ENCODE measurements around the gene TSC22D4.

Gene TSC22D4

GRCh38 chr7:100429637-100430492 is 49.1 kb downstream of the TSC22D4 start, which contains the start of gene MEPCE (continued):
- TF ChIP-seq RBAK (tag by site-specific recombination; IDR thresholded peaks at IDR 0.05): no peak
- TF ChIP-seq ZNF513 (tag by site-specific recombination; IDR thresholded peaks at IDR 0.05): no peak
- TF ChIP-seq ZNF350 (tag by site-specific recombination; IDR thresholded peaks at IDR 0.05): no peak
- TF ChIP-seq, protein P1, sequence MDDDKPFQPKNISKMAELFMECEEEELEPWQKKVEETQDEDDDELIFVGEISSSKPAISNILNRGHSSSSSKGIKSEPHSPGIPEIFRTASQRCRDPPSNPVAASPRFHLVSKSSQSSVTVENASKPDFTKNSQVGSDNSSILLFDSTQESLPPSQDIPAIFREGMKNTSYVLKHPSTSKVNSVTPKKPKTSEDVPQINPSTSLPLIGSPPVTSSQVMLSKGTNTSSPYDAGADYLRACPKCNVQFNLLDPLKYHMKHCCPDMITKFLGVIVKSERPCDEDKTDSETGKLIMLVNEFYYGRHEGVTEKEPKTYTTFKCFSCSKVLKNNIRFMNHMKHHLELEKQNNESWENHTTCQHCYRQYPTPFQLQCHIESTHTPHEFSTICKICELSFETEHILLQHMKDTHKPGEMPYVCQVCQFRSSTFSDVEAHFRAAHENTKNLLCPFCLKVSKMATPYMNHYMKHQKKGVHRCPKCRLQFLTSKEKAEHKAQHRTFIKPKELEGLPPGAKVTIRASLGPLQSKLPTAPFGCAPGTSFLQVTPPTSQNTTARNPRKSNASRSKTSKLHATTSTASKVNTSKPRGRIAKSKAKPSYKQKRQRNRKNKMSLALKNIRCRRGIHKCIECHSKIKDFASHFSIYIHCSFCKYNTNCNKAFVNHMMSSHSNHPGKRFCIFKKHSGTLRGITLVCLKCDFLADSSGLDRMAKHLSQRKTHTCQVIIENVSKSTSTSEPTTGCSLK (tag by site-specific recombination; IDR thresholded peaks at IDR 0.05): no peak
- TF ChIP-seq ZSCAN30 (tag by site-specific recombination; IDR thresholded peaks at IDR 0.05): 0 out of 2 replicates have a peak, but pooled peaks have one; percentile 54
- peak; percentile 98 for TF ChIP-seq GLIS1 (tag by site-specific recombination; IDR thresholded peaks at IDR 0.05)
- TF ChIP-seq KLF1 (tag by site-specific recombination; IDR thresholded peaks at IDR 0.05): no peak
- TF ChIP-seq ZNF521 (tag by site-specific recombination; IDR thresholded peaks at IDR 0.05): no peak
- TF ChIP-seq ZNF394 (tag by site-specific recombination; IDR thresholded peaks at IDR 0.05; ENCODE audit: borderline replicate concordance): no peak
- TF ChIP-seq ZNF596 (tag by site-specific recombination; IDR thresholded peaks at IDR 0.05): 0 out of 2 replicates have a peak, but pooled peaks have one; percentile 40
- peak; percentile 65 for TF ChIP-seq EGR2 (tag by site-specific recombination; IDR thresholded peaks at IDR 0.05; ENCODE audit: low read depth)
- no peak for TF ChIP-seq ZNF654 (tag by site-specific recombination; IDR thresholded peaks at IDR 0.05; ENCODE audit: low read depth)
- TF ChIP-seq ZNF692 (tag by site-specific recombination; IDR thresholded peaks at IDR 0.05): peak; percentile 46
- TF ChIP-seq ZBTB11 (tag by site-specific recombination; conservative IDR thresholded peaks at IDR 0.05; ENCODE audit: low read depth): peak; percentile 27; the same call in 1 of the 2 replicates
- TF ChIP-seq ZNF184 (tag by site-specific recombination; IDR thresholded peaks at IDR 0.05): 0 out of 2 replicates have a peak, but pooled peaks have one; percentile 36
- TF ChIP-seq SCRT1 (tag by site-specific recombination; IDR thresholded peaks at IDR 0.05; ENCODE audit: borderline replicate concordance): no peak
- 0 out of 2 replicates have a peak, but pooled peaks have one; percentile 46 for TF ChIP-seq MZF1 (tag by site-specific recombination; IDR thresholded peaks at IDR 0.05; ENCODE audit: borderline replicate concordance)
- TF ChIP-seq REPIN1 (tag by site-specific recombination; IDR thresholded peaks at IDR 0.05; ENCODE audit: low read depth): no peak
- TF ChIP-seq, protein P2, sequence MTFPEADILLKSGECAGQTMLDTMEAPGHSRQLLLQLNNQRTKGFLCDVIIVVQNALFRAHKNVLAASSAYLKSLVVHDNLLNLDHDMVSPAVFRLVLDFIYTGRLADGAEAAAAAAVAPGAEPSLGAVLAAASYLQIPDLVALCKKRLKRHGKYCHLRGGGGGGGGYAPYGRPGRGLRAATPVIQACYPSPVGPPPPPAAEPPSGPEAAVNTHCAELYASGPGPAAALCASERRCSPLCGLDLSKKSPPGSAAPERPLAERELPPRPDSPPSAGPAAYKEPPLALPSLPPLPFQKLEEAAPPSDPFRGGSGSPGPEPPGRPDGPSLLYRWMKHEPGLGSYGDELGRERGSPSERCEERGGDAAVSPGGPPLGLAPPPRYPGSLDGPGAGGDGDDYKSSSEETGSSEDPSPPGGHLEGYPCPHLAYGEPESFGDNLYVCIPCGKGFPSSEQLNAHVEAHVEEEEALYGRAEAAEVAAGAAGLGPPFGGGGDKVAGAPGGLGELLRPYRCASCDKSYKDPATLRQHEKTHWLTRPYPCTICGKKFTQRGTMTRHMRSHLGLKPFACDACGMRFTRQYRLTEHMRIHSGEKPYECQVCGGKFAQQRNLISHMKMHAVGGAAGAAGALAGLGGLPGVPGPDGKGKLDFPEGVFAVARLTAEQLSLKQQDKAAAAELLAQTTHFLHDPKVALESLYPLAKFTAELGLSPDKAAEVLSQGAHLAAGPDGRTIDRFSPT (tag by site-specific recombination; IDR thresholded peaks at IDR 0.05): no peak
- 0 out of 2 replicates have a peak, but pooled peaks have one; percentile 1 for TF ChIP-seq ZFP37 (tag by site-specific recombination; IDR thresholded peaks at IDR 0.05)
- peak; percentile 43; the same call in 1 of the 2 replicates for TF ChIP-seq KLF16 (tag by site-specific recombination; IDR thresholded peaks at IDR 0.05)
- peak; percentile 28; the same call in 1 of the 2 replicates for TF ChIP-seq ZNF76 (tag by site-specific recombination; IDR thresholded peaks at IDR 0.05; ENCODE audit: borderline replicate concordance, low read depth)
- no peak for TF ChIP-seq ZNF302 (tag by site-specific recombination; IDR thresholded peaks at IDR 0.05; ENCODE audit: low read depth)
- TF ChIP-seq ZNF16 (tag by site-specific recombination; IDR thresholded peaks at IDR 0.05; ENCODE audit: low read depth): no peak
- TF ChIP-seq ATF2 (tag by site-specific recombination; IDR thresholded peaks at IDR 0.05; ENCODE audit: low read depth): no peak
